ENCODE measurements around the gene MAN1A2. TPM values are rescaled to one million over a fixed set of nuclear protein-coding genes. Genes with fewer than 3 reads are reported as not detected.

MAN1A2 gene
- total RNA-seq, 5 donors from 2014 or later (not counting 1 experiment from before 2014, with no cell fraction given) = 43.3 to 64.4 (median 51.4) TPM

DNA sequence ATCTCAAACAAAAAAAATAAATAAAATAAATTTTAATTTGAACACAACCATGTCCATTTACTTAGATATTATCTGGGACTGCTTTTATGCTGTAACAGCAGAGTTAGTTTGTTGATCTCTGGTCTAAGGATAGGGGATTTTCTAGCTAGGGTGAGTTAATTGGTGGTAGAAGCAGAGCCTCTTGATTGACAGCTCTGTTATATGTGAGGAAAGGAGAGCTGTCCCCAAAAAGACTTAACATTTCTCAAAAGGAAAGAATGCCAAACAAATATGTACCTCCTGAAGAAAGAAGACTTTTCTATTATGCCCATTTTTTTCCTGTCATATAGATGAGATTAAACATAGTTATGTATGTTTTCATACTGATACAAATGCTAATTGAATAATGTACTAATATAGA lies 37.8 kb downstream of the MAN1A2 start:
- CTCF ChIA-PET = interaction anchor here in 1 of 2 donors (0.6 kb wide), 1 partner anchor 190 kb away, joined by 3 read pairs; no protein-coding TSS in a partner anchor
- no peak overlapping the region for H3K4me3 Mint-ChIP-seq
- peaks cover 64% of the 10 kb centered on the region for H3K36me3 Mint-ChIP-seq
- H3K27me3 Mint-ChIP-seq = no peaks in the 10 kb centered on the region
- H3K9me3 ChIP-seq = no peaks in the 10 kb centered on the region
- peaks cover 0 to 14% of the 10 kb centered on the region in 2 donors for H3K36me3 ChIP-seq (ENCODE audit: control insufficient read depth in 2 of 2, extremely low read depth in 1 of 2, insufficient read depth in 1 of 2, low read length in 1 of 2)
- H3K27ac Mint-ChIP-seq = no peak overlapping the region
- H3K4me1 ChIP-seq (ENCODE audit: control insufficient read depth in 1 of 2, extremely low read depth in 1 of 2, insufficient read depth in 2 of 2, low read length in 2 of 2) = peaks cover 0 to 2% of the 10 kb centered on the region in 2 experiments
- no peak overlapping the region for H3K4me3 ChIP-seq (ENCODE audit: control insufficient read depth in 1 of 2, extremely low read depth in 1 of 2, low read length in 1 of 2)
- H3K9me3 Mint-ChIP-seq = peaks cover 0 to 14% (median 0%) of the 10 kb centered on the region in 3 donors
- ATAC-seq (replicated peaks in 1 of 4) (no peak), DNase-seq (no peak)
- no peak overlapping the region for H3K27ac ChIP-seq (ENCODE audit: low read length)
- no peaks in the 10 kb centered on the region for H3K27me3 ChIP-seq (replicated peaks in 1 of 2; ENCODE audit: control insufficient read depth in 2 of 2, extremely low read depth in 1 of 2, insufficient read depth in 2 of 2, low read length in 1 of 2)
- POLR2A ChIA-PET = no interaction called here
- H3K4me1 Mint-ChIP-seq = peaks cover 29 to 37% (median 36%) of the 10 kb centered on the region in 3 donors

- H3K27me3 Mint-ChIP-seq = no peaks in the 10 kb centered on the region
- H3K4me3 ChIP-seq (ENCODE audit: control insufficient read depth in 1 of 2, extremely low read depth in 1 of 2, low read length in 1 of 2) = no peak overlapping the region
These were observed 45.2 kb downstream of the MAN1A2 start for GRCh38 chr1:117412472-117412871.

GRCh38 chr1:117413412-117413811 lies 46.2 kb downstream of the MAN1A2 start:
- ATAC-seq (replicated peaks in 1 of 4) (no peak), DNase-seq (no peak)
- ChIA-PET CTCF (interaction anchor here in 1 of 2 donors (0.7 kb wide), 1 partner anchor 15 kb away, joined by 3 read pairs; no protein-coding TSS in a partner anchor), POLR2A (no interaction called here)
- H3K4me1 Mint-ChIP-seq = peaks cover 22 to 32% (median 28%) of the 10 kb centered on the region in 3 donors
- 83% methylated on average over 1 of the region's 3 CpGs for WGBS (ENCODE audit: insufficient coverage)
- no peaks in the 10 kb centered on the region for H3K27me3 Mint-ChIP-seq
- H3K4me1 ChIP-seq (ENCODE audit: control insufficient read depth in 1 of 2, extremely low read depth in 1 of 2, insufficient read depth in 2 of 2, low read length in 2 of 2) = no peaks in the 10 kb centered on the region
- H3K4me3 Mint-ChIP-seq = no peak overlapping the region
- no peaks in the 10 kb centered on the region for H3K9me3 ChIP-seq
- H3K36me3 Mint-ChIP-seq = peaks cover 60% of the 10 kb centered on the region
- no peaks in the 10 kb centered on the region for H3K27me3 ChIP-seq (replicated peaks in 1 of 2; ENCODE audit: control insufficient read depth in 2 of 2, extremely low read depth in 1 of 2, insufficient read depth in 2 of 2, low read length in 1 of 2)
- H3K27ac ChIP-seq (ENCODE audit: low read length) = no peak overlapping the region
- no peak overlapping the region for H3K27ac Mint-ChIP-seq
- H3K36me3 ChIP-seq (ENCODE audit: control insufficient read depth in 2 of 2, extremely low read depth in 1 of 2, insufficient read depth in 1 of 2, low read length in 1 of 2) = peaks cover 0 to 12% of the 10 kb centered on the region in 2 donors
- no peak overlapping the region for H3K4me3 ChIP-seq (ENCODE audit: control insufficient read depth in 1 of 2, extremely low read depth in 1 of 2, low read length in 1 of 2)
- H3K9me3 Mint-ChIP-seq = no peaks in the 10 kb centered on the region

More at GRCh38 chr1:117412472-117412871, 45.2 kb downstream of the MAN1A2 start:
- Mint-ChIP-seq H3K4me3 (no peak overlapping the region), H3K4me1 (peaks cover 27 to 35% (median 34%) of the 10 kb centered on the region in 3 donors), H3K9me3 (no peaks in the 10 kb centered on the region), H3K36me3 (peaks cover 64% of the 10 kb centered on the region), H3K27ac (no peak overlapping the region)
- Histone ChIP-seq H3K27ac (ENCODE audit: low read length) (no peak overlapping the region), H3K27me3 (replicated peaks in 1 of 2; ENCODE audit: control insufficient read depth in 2 of 2, extremely low read depth in 1 of 2, insufficient read depth in 2 of 2, low read length in 1 of 2) (no peaks in the 10 kb centered on the region), H3K9me3 (no peaks in the 10 kb centered on the region), H3K36me3 (ENCODE audit: control insufficient read depth in 2 of 2, extremely low read depth in 1 of 2, insufficient read depth in 1 of 2, low read length in 1 of 2) (peaks cover 0 to 18% of the 10 kb centered on the region in 2 donors), H3K4me1 (ENCODE audit: control insufficient read depth in 1 of 2, extremely low read depth in 1 of 2, insufficient read depth in 2 of 2, low read length in 2 of 2) (no peaks in the 10 kb centered on the region)
- ChIA-PET POLR2A (interaction anchor here in 1 of 2 donors (0.6 kb wide), 2 partner anchors 20 to 196 kb away, joined by 3 to 7 read pairs; no protein-coding TSS in a partner anchor), CTCF (interaction anchor here in 1 of 2 donors (0.7 kb wide), 1 partner anchor 14 kb away, joined by 3 read pairs; no protein-coding TSS in a partner anchor)
- no peak for DNase-seq
- no peak for ATAC-seq (replicated peaks in 1 of 4)

- H3K36me3 Mint-ChIP-seq = peaks cover 52% of the 10 kb centered on the region
- no peak overlapping the region for H3K27ac Mint-ChIP-seq
- Histone ChIP-seq H3K4me3 (ENCODE audit: control insufficient read depth in 1 of 2, extremely low read depth in 1 of 2, low read length in 1 of 2) (no peak overlapping the region), H3K27me3 (replicated peaks in 1 of 2; ENCODE audit: control insufficient read depth in 2 of 2, extremely low read depth in 1 of 2, insufficient read depth in 2 of 2, low read length in 1 of 2) (no peaks in the 10 kb centered on the region), H3K4me1 (ENCODE audit: control insufficient read depth in 1 of 2, extremely low read depth in 1 of 2, insufficient read depth in 2 of 2, low read length in 2 of 2) (no peaks in the 10 kb centered on the region), H3K9me3 (no peaks in the 10 kb centered on the region), H3K36me3 (ENCODE audit: control insufficient read depth in 2 of 2, extremely low read depth in 1 of 2, insufficient read depth in 1 of 2, low read length in 1 of 2) (peaks cover 0 to 12% of the 10 kb centered on the region in 2 donors), H3K27ac (ENCODE audit: low read length) (no peak overlapping the region)
- no peak for DNase-seq
- peaks cover 26 to 29% (median 27%) of the 10 kb centered on the region in 3 donors for H3K4me1 Mint-ChIP-seq
- H3K27me3 Mint-ChIP-seq = no peaks in the 10 kb centered on the region
- no peaks in the 10 kb centered on the region for H3K9me3 Mint-ChIP-seq
- ChIA-PET POLR2A (no interaction called here), CTCF (no interaction called here)
- no CpG with 5 or more reads among the region's 4 CpGs for WGBS (ENCODE audit: insufficient coverage)
- no peak for ATAC-seq (replicated peaks in 1 of 4)
- H3K4me3 Mint-ChIP-seq = no peak overlapping the region
These were observed 47.7 kb downstream of the MAN1A2 start for GRCh38 chr1:117414943-117415342.

- H3K36me3 ChIP-seq (ENCODE audit: control insufficient read depth in 2 of 2, extremely low read depth in 1 of 2, insufficient read depth in 1 of 2, low read length in 1 of 2) = peaks cover 0 to 12% of the 10 kb centered on the region in 2 donors
These were observed 48.8 kb downstream of the MAN1A2 start for GRCh38 chr1:117416004-117416403.

GRCh38 chr1:117416546-117417125 lies 49.4 kb downstream of the MAN1A2 start:
- Histone ChIP-seq H3K27me3 (replicated peaks in 1 of 2; ENCODE audit: control insufficient read depth in 2 of 2, extremely low read depth in 1 of 2, insufficient read depth in 2 of 2, low read length in 1 of 2) (no peaks in the 10 kb centered on the region), H3K9me3 (no peaks in the 10 kb centered on the region), H3K4me1 (ENCODE audit: control insufficient read depth in 1 of 2, extremely low read depth in 1 of 2, insufficient read depth in 2 of 2, low read length in 2 of 2) (no peaks in the 10 kb centered on the region), H3K4me3 (ENCODE audit: control insufficient read depth in 1 of 2, extremely low read depth in 1 of 2, low read length in 1 of 2) (no peak overlapping the region), H3K27ac (ENCODE audit: low read length) (no peak overlapping the region), H3K36me3 (ENCODE audit: control insufficient read depth in 2 of 2, extremely low read depth in 1 of 2, insufficient read depth in 1 of 2, low read length in 1 of 2) (peaks cover 0 to 12% of the 10 kb centered on the region in 2 donors)
- DNase-seq = no peak
- H3K4me1 Mint-ChIP-seq = peaks cover 23 to 31% (median 27%) of the 10 kb centered on the region in 3 donors
- H3K4me3 Mint-ChIP-seq = no peak overlapping the region
- H3K27ac Mint-ChIP-seq = no peak overlapping the region
- ChIA-PET CTCF (no interaction called here), POLR2A (no interaction called here)
- peaks cover 53% of the 10 kb centered on the region for H3K36me3 Mint-ChIP-seq
- H3K27me3 Mint-ChIP-seq = no peaks in the 10 kb centered on the region
- H3K9me3 Mint-ChIP-seq = no peaks in the 10 kb centered on the region
- no peak for ATAC-seq (replicated peaks in 1 of 4)

More at GRCh38 chr1:117416004-117416403, 48.8 kb downstream of the MAN1A2 start:
- Mint-ChIP-seq H3K4me3 (no peak overlapping the region), H3K27me3 (no peaks in the 10 kb centered on the region), H3K27ac (no peak overlapping the region), H3K4me1 (peaks cover 25 to 31% (median 27%) of the 10 kb centered on the region in 3 donors), H3K9me3 (no peaks in the 10 kb centered on the region), H3K36me3 (peaks cover 53% of the 10 kb centered on the region)
- no peak overlapping the region for H3K27ac ChIP-seq (ENCODE audit: low read length)
- H3K4me1 ChIP-seq (ENCODE audit: control insufficient read depth in 1 of 2, extremely low read depth in 1 of 2, insufficient read depth in 2 of 2, low read length in 2 of 2) = no peaks in the 10 kb centered on the region
- H3K27me3 ChIP-seq (replicated peaks in 1 of 2; ENCODE audit: control insufficient read depth in 2 of 2, extremely low read depth in 1 of 2, insufficient read depth in 2 of 2, low read length in 1 of 2) = no peaks in the 10 kb centered on the region
- CTCF ChIA-PET = no interaction called here
- DNase-seq (no peak), ATAC-seq (replicated peaks in 1 of 4) (no peak)
- no peak overlapping the region for H3K4me3 ChIP-seq (ENCODE audit: control insufficient read depth in 1 of 2, extremely low read depth in 1 of 2, low read length in 1 of 2)
- POLR2A ChIA-PET = no interaction called here
- WGBS (ENCODE audit: insufficient coverage) = no CpG with 5 or more reads among the region's 1 CpG
- H3K9me3 ChIP-seq = no peaks in the 10 kb centered on the region
